ENCODE results near the gene SVEP1.
"Not testable (repeated sequence)": the region's sequence is repeated elsewhere in the genome, so short reads cannot be mapped to it uniquely, and the experiment has no call there.

The SVEP1 gene

GRCh38 chr9:110446171-110446570 lies 133.4 kb downstream of the SVEP1 start:
- DNase-seq (ENCODE audit: low read depth, low spot score): no peak

GRCh38 chr9:110444911-110445310 lies 134.6 kb downstream of the SVEP1 start:
- no peak for DNase-seq (ENCODE audit: low read depth, low spot score)

GRCh38 chr9:110443866-110444220 lies 135.7 kb downstream of the SVEP1 start:
- no peak for DNase-seq (ENCODE audit: low read depth, low spot score)

- no peak for DNase-seq (ENCODE audit: low read depth, low spot score)
These were observed 136.2 kb downstream of the SVEP1 start for GRCh38 chr9:110443146-110443865.

GRCh38 chr9:110440796-110441195 lies 138.7 kb downstream of the SVEP1 start:
- no peak for DNase-seq (ENCODE audit: low read depth, low spot score)

GRCh38 chr9:110440172-110440571 lies 139.4 kb downstream of the SVEP1 start:
- DNase-seq (ENCODE audit: low read depth, low spot score): no peak

GRCh38 chr9:110432253-110432652 lies 147.3 kb downstream of the SVEP1 start:
- no peak for DNase-seq (ENCODE audit: low read depth, low spot score)

- DNase-seq (ENCODE audit: low read depth, low spot score): no peak
These were observed 150.1 kb downstream of the SVEP1 start for GRCh38 chr9:110429453-110429852.

- DNase-seq (ENCODE audit: low read depth, low spot score): no peak
These were observed 151.9 kb downstream of the SVEP1 start for GRCh38 chr9:110427497-110428104.

- DNase-seq (ENCODE audit: low read depth, low spot score): no peak
These were observed 153.4 kb downstream of the SVEP1 start for GRCh38 chr9:110426052-110426709.

GRCh38 chr9:110414471-110414870 lies 165.1 kb downstream of the SVEP1 start:
- no peak for DNase-seq (ENCODE audit: low read depth, low spot score)

GRCh38 chr9:110410961-110411360 lies 168.6 kb downstream of the SVEP1 start:
- DNase-seq (ENCODE audit: low read depth, low spot score): no peak

- DNase-seq (ENCODE audit: low read depth, low spot score): no peak
These were observed 170.9 kb downstream of the SVEP1 start for GRCh38 chr9:110408598-110408997.

- no peak for DNase-seq (ENCODE audit: low read depth, low spot score)
These were observed 173.6 kb downstream of the SVEP1 start for GRCh38 chr9:110405858-110406443.

GRCh38 chr9:110404473-110404872 lies 175.1 kb downstream of the SVEP1 start:
- DNase-seq (ENCODE audit: low read depth, low spot score): no peak

- DNase-seq (ENCODE audit: low read depth, low spot score): no peak
These were observed 179.6 kb downstream of the SVEP1 start for GRCh38 chr9:110399983-110400382.

GRCh38 chr9:110398992-110399391 lies 180.5 kb downstream of the SVEP1 start:
- DNase-seq (ENCODE audit: low read depth, low spot score): not testable (repeated sequence)

GRCh38 chr9:110391826-110392485 lies 187.6 kb downstream of the SVEP1 start:
- DNase-seq (ENCODE audit: low read depth, low spot score): no peak

- DNase-seq (ENCODE audit: low read depth, low spot score): no peak
These were observed 190.3 kb downstream of the SVEP1 start for GRCh38 chr9:110389148-110389750.

- no peak for DNase-seq (ENCODE audit: low read depth, low spot score)
These were observed 196.1 kb downstream of the SVEP1 start for GRCh38 chr9:110383491-110383890.

GRCh38 chr9:110382731-110383130 lies 196.8 kb downstream of the SVEP1 start:
- DNase-seq (ENCODE audit: low read depth, low spot score): no peak
